IMR-90 (cell line): Measurements from ENCODE around the gene PRKAG2.

Source experiments
- BHLHE40 ChIP-seq: fragments of 150-350 bp; IDR thresholded peaks from 2 replicates; pipeline ENCODE4 v1.6.1; 2016; ENCODE audit warnings: mild to moderate bottlenecking, low read depth, low read length
- CHD1 ChIP-seq: IDR thresholded peaks from 2 replicates; pipeline ENCODE4 v1.6.1; 2012; ENCODE audit warnings: low read depth, low read length, improper control_type of control experiment
- CTCF ChIP-seq: conservative IDR thresholded peaks from 2 replicates; pipeline ENCODE4 v1.5.1; 2012; ENCODE audit warnings: mild to moderate bottlenecking, low read depth, low read length, improper control_type of control experiment
- ELK1 ChIP-seq: fragments of 150-350 bp; IDR thresholded peaks from 2 replicates; pipeline ENCODE4 v1.6.1; 2016; ENCODE audit warnings: low read depth, mild to moderate bottlenecking, low read length, moderate library complexity, borderline replicate concordance
- MAFK ChIP-seq: IDR thresholded peaks from 2 replicates; pipeline ENCODE4 v1.6.1; 2012; ENCODE audit warnings: low read depth, low read length, improper control_type of control experiment
- MXI1 ChIP-seq: IDR thresholded peaks from 2 replicates; pipeline ENCODE4 v1.6.1; 2012; ENCODE audit warnings: low read depth, mild to moderate bottlenecking, low read length, moderate library complexity, borderline replicate concordance
- POLR2A ChIP-seq: IDR thresholded peaks from 2 replicates; pipeline ENCODE4 v1.6.1; 2012; ENCODE audit warnings: mild to moderate bottlenecking, low read depth, low read length
- RAD21 ChIP-seq: IDR thresholded peaks from 2 replicates; pipeline ENCODE4 v1.6.1; 2012; ENCODE audit warnings: low read length, improper control_type of control experiment
- RFX5 ChIP-seq: IDR thresholded peaks from 2 replicates; pipeline ENCODE4 v1.8.0; 2012; ENCODE audit warnings: low read depth, mild to moderate bottlenecking, low read length, moderate library complexity
- SMC3 ChIP-seq: fragments of 150-350 bp; IDR thresholded peaks from 2 replicates; pipeline ENCODE4 v1.6.1; 2016; ENCODE audit warnings: low read depth, mild to moderate bottlenecking, antibody characterized with exemption, low read length, moderate library complexity
- TF ChIP-seq, protein P1 (sequence below): fragments of 150-350 bp; IDR thresholded peaks from 2 replicates; pipeline ENCODE4 v1.6.1; 2017; ENCODE audit warnings: mild to moderate bottlenecking, antibody characterized with exemption, low read length, low read depth

GRCh38 chr7:151748733-151749132, 128.2 kb downstream of the PRKAG2 start:
- TF ChIP-seq MXI1 (no peak), BHLHE40 (no peak), CTCF (no peak), POLR2A (no peak), SMC3 (no peak), ELK1 (no peak), RFX5 (no peak), CHD1 (no peak), MAFK (no peak), RAD21 (no peak)
- TF ChIP-seq, protein P1, sequence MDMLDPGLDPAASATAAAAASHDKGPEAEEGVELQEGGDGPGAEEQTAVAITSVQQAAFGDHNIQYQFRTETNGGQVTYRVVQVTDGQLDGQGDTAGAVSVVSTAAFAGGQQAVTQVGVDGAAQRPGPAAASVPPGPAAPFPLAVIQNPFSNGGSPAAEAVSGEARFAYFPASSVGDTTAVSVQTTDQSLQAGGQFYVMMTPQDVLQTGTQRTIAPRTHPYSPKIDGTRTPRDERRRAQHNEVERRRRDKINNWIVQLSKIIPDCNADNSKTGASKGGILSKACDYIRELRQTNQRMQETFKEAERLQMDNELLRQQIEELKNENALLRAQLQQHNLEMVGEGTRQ: no peak
